Ovary (tissue), 3 donors: Measurements from ENCODE around the gene CRMP1.

Experiments used
- EP300 ChIP-seq: sonication (generic); formaldehyde crosslinking; IDR thresholded peaks from one replicate; pipeline ENCODE4 v1.6.1; 2017; ENCODE audit warnings: antibody characterized with exemption
- POLR2A ChIP-seq: fragments of 450-650 bp; IDR thresholded peaks from one replicate; pipeline ENCODE4 v1.6.1; 2017; ENCODE audit warnings: antibody characterized with exemption, mild to moderate bottlenecking, moderate library complexity
- TF ChIP-seq, protein P1 (sequence below), 3 donors: fragments of 450-650 bp in 2 of 3; fragments of 200-600 bp in 1 of 3; IDR thresholded peaks; one replicate each; pipeline versions ENCODE4 v1.5.1 to v1.8.0; 2016 to 2022; ENCODE audit warnings: antibody characterized with exemption in 3 of 3, mild to moderate bottlenecking in 1 of 3
- donor health status: DM: no; HTN: no; CAD: no.

DNA sequence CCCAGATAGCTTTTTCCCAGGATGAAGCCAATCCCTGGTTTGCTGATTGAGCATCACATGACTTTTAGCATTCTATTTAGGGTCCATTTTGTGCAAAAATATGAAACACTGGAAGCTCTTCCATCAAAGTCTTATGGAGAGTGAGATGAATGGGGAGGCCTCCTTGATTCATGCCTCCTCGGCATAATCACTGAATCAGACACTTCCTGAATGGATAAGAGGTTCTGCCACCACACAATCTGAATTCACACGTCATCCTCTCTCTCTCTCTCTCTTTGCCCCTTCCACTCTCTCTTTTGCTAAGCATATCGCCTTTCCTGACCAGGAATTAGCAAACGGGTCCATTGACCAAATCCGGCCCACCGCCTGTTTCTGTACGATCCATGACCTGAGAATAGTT lies 68.7 kb downstream of the CRMP1 start:
- TF ChIP-seq EP300 (no peak), POLR2A (no peak)
- TF ChIP-seq, protein P1, sequence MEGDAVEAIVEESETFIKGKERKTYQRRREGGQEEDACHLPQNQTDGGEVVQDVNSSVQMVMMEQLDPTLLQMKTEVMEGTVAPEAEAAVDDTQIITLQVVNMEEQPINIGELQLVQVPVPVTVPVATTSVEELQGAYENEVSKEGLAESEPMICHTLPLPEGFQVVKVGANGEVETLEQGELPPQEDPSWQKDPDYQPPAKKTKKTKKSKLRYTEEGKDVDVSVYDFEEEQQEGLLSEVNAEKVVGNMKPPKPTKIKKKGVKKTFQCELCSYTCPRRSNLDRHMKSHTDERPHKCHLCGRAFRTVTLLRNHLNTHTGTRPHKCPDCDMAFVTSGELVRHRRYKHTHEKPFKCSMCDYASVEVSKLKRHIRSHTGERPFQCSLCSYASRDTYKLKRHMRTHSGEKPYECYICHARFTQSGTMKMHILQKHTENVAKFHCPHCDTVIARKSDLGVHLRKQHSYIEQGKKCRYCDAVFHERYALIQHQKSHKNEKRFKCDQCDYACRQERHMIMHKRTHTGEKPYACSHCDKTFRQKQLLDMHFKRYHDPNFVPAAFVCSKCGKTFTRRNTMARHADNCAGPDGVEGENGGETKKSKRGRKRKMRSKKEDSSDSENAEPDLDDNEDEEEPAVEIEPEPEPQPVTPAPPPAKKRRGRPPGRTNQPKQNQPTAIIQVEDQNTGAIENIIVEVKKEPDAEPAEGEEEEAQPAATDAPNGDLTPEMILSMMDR (IDR thresholded peaks at IDR 0.05), result no peak
